ENCODE data around the gene ELAVL3.

DNA sequence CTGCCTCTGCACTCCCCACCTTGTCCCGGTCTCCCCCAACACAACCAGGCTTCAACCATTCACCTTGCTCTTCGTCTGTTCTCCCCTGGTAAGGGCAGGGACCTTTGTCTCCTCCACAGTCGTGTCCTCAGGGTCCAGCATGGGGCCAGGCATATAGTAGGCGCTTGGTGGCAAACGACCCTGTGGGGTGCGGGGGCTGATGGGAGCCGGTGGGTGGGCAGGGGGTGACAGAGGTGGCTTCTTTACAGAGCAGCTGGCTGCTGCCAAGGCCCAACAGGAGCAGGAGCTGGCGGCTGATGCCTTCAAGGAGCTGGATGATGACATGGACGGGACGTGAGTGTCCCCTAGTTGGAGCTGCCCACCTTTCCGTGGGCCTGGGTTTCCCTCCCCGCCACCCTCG is 35.7 kb downstream of the ELAVL3 start:
- TF ChIP-seq POLR2A (IDR thresholded peaks at IDR 0.05; ENCODE audit: low read length) (no peak), GATA1 (IDR thresholded peaks at IDR 0.05; ENCODE audit: low read depth, low read length) (no peak)
